ENCODE results near the gene QPRT. TPM values are rescaled to one million over a fixed set of nuclear protein-coding genes. Genes with fewer than 3 reads are reported as not detected.

QPRT gene
- total and polyA plus RNA-seq, 2 of the 8 experiments (the other 6 are each of a cell fraction or from before 2014, with no cell fraction given) = 89.0 to 102 TPM

DNA sequence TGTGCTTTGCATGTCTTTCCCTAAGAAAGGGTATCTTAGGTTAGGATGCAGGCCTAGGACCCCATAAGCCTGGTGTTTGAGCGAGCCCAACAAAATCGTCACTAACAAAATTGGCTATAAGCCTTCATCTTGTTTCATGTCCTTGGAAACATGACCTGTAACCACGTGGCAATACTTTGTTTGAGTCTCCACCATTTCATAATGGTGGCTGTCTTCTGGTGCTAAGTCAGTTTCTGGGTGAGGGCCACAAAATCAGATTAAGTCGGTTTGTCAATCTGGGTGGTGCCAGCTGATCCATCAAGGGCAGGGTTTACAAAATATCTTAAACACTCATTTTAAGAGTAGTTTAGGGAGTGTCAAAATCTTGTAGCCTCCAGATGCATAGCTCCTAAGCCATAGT is 33.8 kb downstream of the QPRT start:
- peaks cover 3% of the 10 kb centered on the region; the same call in 1 of the 2 replicates for H3K23me2 ChIP-seq (ENCODE audit: low read depth, low read length)
- no peaks in the 10 kb centered on the region for H3K9me3 ChIP-seq (ENCODE audit: insufficient read depth in 2 of 2, low read depth in 1 of 2, low read length in 1 of 2)
- no peak overlapping the region for H4K91ac ChIP-seq (replicated peaks; ENCODE audit: insufficient read length, low read length)
- no peak overlapping the region for H3K27ac ChIP-seq (ENCODE audit: low read depth, low read length)
- H2BK5ac ChIP-seq (ENCODE audit: low read depth, low read length) = no peak overlapping the region
- H4K5ac ChIP-seq (ENCODE audit: insufficient read length, low read depth, low read length) = no peak overlapping the region
- no peak overlapping the region for H2AK5ac ChIP-seq (ENCODE audit: low read depth, low read length)
- H3K9ac ChIP-seq (replicated peaks in 1 of 4; ENCODE audit: extremely low read depth in 1 of 4, low read depth in 3 of 4, low read length in 3 of 4) = peak overlapping the region in 1 of 4 experiments; percentile 39; a peak in 1 of 7 replicates
- peak overlapping the region in 1 of 2 experiments; percentile 15; a peak in 2 of 4 replicates for H3K4me2 ChIP-seq (ENCODE audit: insufficient read depth in 1 of 2, low read depth in 2 of 2, low read length in 2 of 2)
- no peak overlapping the region for H2BK120ac ChIP-seq (replicated peaks; ENCODE audit: low read depth, low read length)
- no peaks in the 10 kb centered on the region for H3K27me3 ChIP-seq (replicated peaks in 1 of 4; ENCODE audit: control insufficient read depth in 3 of 4, extremely low read depth in 1 of 4, insufficient read depth in 3 of 4, low read length in 3 of 4)
- no peak overlapping the region for H3K23ac ChIP-seq (ENCODE audit: insufficient read length)
- peaks cover 5% of the 10 kb centered on the region in 2 experiments for H4K20me1 ChIP-seq (replicated peaks in 1 of 2; ENCODE audit: control insufficient read depth in 1 of 2, insufficient read depth in 2 of 2, low read length in 2 of 2)
- DNase-seq (ENCODE audit: low read depth in 1 of 2, low spot score in 2 of 2) = no peak
- H3K4ac ChIP-seq (replicated peaks; ENCODE audit: insufficient read length, low read depth, low read length) = no peak overlapping the region
- no peak overlapping the region for H3K14ac ChIP-seq (ENCODE audit: insufficient read length)
- H3K36me3 ChIP-seq (ENCODE audit: control insufficient read depth in 2 of 4, insufficient read depth in 4 of 4, low read length in 3 of 4) = peaks cover 5 to 65% (median 25%) of the 10 kb centered on the region in 4 experiments
- no peak overlapping the region for H3K18ac ChIP-seq (ENCODE audit: extremely low read depth, low read length)
- H3K4me3 ChIP-seq (ENCODE audit: extremely low read depth in 1 of 4, insufficient read depth in 2 of 4, low read depth in 3 of 4, low read length in 4 of 4) = 0 out of 8 replicates have a peak overlapping the region, but pooled peaks of 1 of the 4 experiments have one; percentile 29
- peaks cover 3% of the 10 kb centered on the region for H3K79me1 ChIP-seq (ENCODE audit: low read depth, low read length)
- ChIA-PET CTCF (ENCODE audit: partially characterized antibody) (interaction anchor here (0.8 to 2.2 kb wide), 4 partner anchors 9 to 13 kb away, joined by 3 to 8 read pairs (median 6); no protein-coding TSS in a partner anchor), POLR2A (ENCODE audit: partially characterized antibody) (interaction anchor here (0.8 to 20.4 kb wide), 8 partner anchors 13 to 88 kb away, joined by 3 to 490 read pairs (median 8); partner anchors contain the start of gene QPRT)
- H2BK15ac ChIP-seq (ENCODE audit: low read length) = no peak overlapping the region
- H4K8ac ChIP-seq (ENCODE audit: extremely low read depth, insufficient read depth, low read length) = no peak overlapping the region
- H2AFZ ChIP-seq (ENCODE audit: low read length) = no peak overlapping the region
- peaks cover 2 to 7% (median 4%) of the 10 kb centered on the region in 4 experiments; a peak in 2 of 7 replicates for H3K4me1 ChIP-seq (replicated peaks in 1 of 4; ENCODE audit: control insufficient read depth in 3 of 4, insufficient read depth in 4 of 4, low read length in 3 of 4)
- peaks cover 10 to 77% of the 10 kb centered on the region in 2 experiments for H3K79me2 ChIP-seq (ENCODE audit: control insufficient read depth in 1 of 2, insufficient read depth in 2 of 2, low read length in 2 of 2)
- H2BK12ac ChIP-seq (ENCODE audit: low read depth, low read length) = no peak overlapping the region
- H2BK20ac ChIP-seq (ENCODE audit: low read length) = no peak overlapping the region
- WGBS, 2 experiments (ENCODE audit: extremely low coverage in 1 of 2, insufficient coverage in 1 of 2, insufficient read length in 1 of 2, insufficient replicate concordance in 2 of 2, low coverage in 1 of 2, low lambda C conversion rate in 2 of 2, missing lambda C conversion rate in 1 of 2) = 81% methylated on average over 4 of the region's 4 CpGs; no CpG with 5 or more reads in 1 of the 2 experiments
- peak overlapping the region; percentile 39 for H3K56ac ChIP-seq (replicated peaks; ENCODE audit: insufficient read length, low read depth, low read length)
- no peak for FAIRE-seq
- TF ChIP-seq TBP (IDR thresholded peaks at IDR 0.05; ENCODE audit: low read depth, low read length) (no peak), TEAD4 (IDR thresholded peaks at IDR 0.05; ENCODE audit: low read depth, low read length) (no peak), BACH1 (IDR thresholded peaks at IDR 0.05; ENCODE audit: low read length) (no peak), SAP30 (IDR thresholded peaks at IDR 0.05; ENCODE audit: insufficient read depth, insufficient replicate concordance, low read length) (no peak), CHD1 (IDR thresholded peaks at IDR 0.05; ENCODE audit: low read depth, low read length) (no peak), NRF1 (IDR thresholded peaks at IDR 0.05; ENCODE audit: low read depth, low read length) (no peak), KDM4A (IDR thresholded peaks at IDR 0.05; ENCODE audit: low read depth, low read length, severe bottlenecking) (no peak), TAF1 (IDR thresholded peaks at IDR 0.05; ENCODE audit: low read depth, low read length) (no peak)
- TF ChIP-seq, protein P1, sequence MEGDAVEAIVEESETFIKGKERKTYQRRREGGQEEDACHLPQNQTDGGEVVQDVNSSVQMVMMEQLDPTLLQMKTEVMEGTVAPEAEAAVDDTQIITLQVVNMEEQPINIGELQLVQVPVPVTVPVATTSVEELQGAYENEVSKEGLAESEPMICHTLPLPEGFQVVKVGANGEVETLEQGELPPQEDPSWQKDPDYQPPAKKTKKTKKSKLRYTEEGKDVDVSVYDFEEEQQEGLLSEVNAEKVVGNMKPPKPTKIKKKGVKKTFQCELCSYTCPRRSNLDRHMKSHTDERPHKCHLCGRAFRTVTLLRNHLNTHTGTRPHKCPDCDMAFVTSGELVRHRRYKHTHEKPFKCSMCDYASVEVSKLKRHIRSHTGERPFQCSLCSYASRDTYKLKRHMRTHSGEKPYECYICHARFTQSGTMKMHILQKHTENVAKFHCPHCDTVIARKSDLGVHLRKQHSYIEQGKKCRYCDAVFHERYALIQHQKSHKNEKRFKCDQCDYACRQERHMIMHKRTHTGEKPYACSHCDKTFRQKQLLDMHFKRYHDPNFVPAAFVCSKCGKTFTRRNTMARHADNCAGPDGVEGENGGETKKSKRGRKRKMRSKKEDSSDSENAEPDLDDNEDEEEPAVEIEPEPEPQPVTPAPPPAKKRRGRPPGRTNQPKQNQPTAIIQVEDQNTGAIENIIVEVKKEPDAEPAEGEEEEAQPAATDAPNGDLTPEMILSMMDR (IDR thresholded peaks at IDR 0.05; ENCODE audit: control extremely low read depth in 1 of 3, insufficient read depth in 1 of 3, low read depth in 1 of 3, low read length in 3 of 3) = no peak
- TF ChIP-seq, protein P2, sequence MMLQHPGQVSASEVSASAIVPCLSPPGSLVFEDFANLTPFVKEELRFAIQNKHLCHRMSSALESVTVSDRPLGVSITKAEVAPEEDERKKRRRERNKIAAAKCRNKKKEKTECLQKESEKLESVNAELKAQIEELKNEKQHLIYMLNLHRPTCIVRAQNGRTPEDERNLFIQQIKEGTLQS (IDR thresholded peaks at IDR 0.05; ENCODE audit: insufficient read depth, low read depth, low read length) = no peak
